T1000 (cell line): Measurements from ENCODE around the gene TP63.
"Not testable (repeated sequence)": the region's sequence is repeated elsewhere in the genome, so short reads cannot be mapped to it uniquely, and the experiment has no call there.

Experiments
- DNase-seq: peaks from one replicate; lab custom pipeline; 2025; ENCODE audit warnings: mixed read lengths; lab: John Stamatoyannopoulos, UW

The TP63 gene

GRCh38 chr3:189631373-189631408, at the start of gene TP63:
TSS of gene TP63 (plus strand) at chr3:189631389. CDS start at chr3:189631516, 127 bp downstream.
- DNase-seq: no peak

GRCh38 chr3:189582179-189582578, 49.0 kb upstream of the TP63 start:
- DNase-seq: no peak

GRCh38 chr3:189584645-189585044, 46.5 kb upstream of the TP63 start:
- no peak for DNase-seq

- no peak for DNase-seq
Observed at GRCh38 chr3:189586941-189587663, 44.1 kb upstream of the TP63 start.

- DNase-seq: no peak
Observed at GRCh38 chr3:189587664-189588040, 43.5 kb upstream of the TP63 start.

- no peak for DNase-seq
Observed at GRCh38 chr3:189588070-189588469, 43.1 kb upstream of the TP63 start.

- no peak for DNase-seq
Observed at GRCh38 chr3:189588475-189589178, 42.6 kb upstream of the TP63 start.

- DNase-seq: no peak
Observed at GRCh38 chr3:189589179-189589569, 42.0 kb upstream of the TP63 start.

GRCh38 chr3:189590223-189590622, 41.0 kb upstream of the TP63 start:
- no peak for DNase-seq

GRCh38 chr3:189593581-189593980, 37.6 kb upstream of the TP63 start:
- DNase-seq: no peak

- DNase-seq: not testable (repeated sequence)
Observed at GRCh38 chr3:189596078-189596979, 34.9 kb upstream of the TP63 start.

- no peak for DNase-seq
Observed at GRCh38 chr3:189597918-189598317, 33.3 kb upstream of the TP63 start.

- no peak for DNase-seq
Observed at GRCh38 chr3:189598530-189599225, 32.5 kb upstream of the TP63 start.

GRCh38 chr3:189602471-189602870, 28.7 kb upstream of the TP63 start:
- no peak for DNase-seq

- DNase-seq: no peak
Observed at GRCh38 chr3:189605717-189606116, 25.5 kb upstream of the TP63 start.

- no peak for DNase-seq
Observed at GRCh38 chr3:189606774-189607173, 24.4 kb upstream of the TP63 start.

GRCh38 chr3:189612641-189613040, 18.5 kb upstream of the TP63 start:
- DNase-seq: not testable (repeated sequence)

- DNase-seq: no peak
Observed at GRCh38 chr3:189613122-189613521, 18.1 kb upstream of the TP63 start.

GRCh38 chr3:189621948-189622603, 9.1 kb upstream of the TP63 start:
- no peak for DNase-seq

- DNase-seq: no peak
Observed at GRCh38 chr3:189622629-189623028, 8.6 kb upstream of the TP63 start.

GRCh38 chr3:189624130-189624529, 7.1 kb upstream of the TP63 start:
- DNase-seq: no peak

GRCh38 chr3:189625071-189625470, 6.1 kb upstream of the TP63 start:
- DNase-seq: no peak
